CD4-positive, alpha-beta T cell (primary cell): ENCODE results near the gene LGR4. TPM values are rescaled to one million over a fixed set of nuclear protein-coding genes. Genes with fewer than 3 reads are reported as not detected.

Source experiments
- ATAC-seq: fragments of 200-7000 bp; cut with Tn5 transposase; one replicate; pipeline ENCODE4 v1.10.0; 2022; ENCODE audit warnings: mild to moderate bottlenecking; ENCODE audit not compliant: poor library complexity
- CTCF ChIA-PET: fragments of 350-600 bp; sonication (Branson Sonifier 250); formaldehyde crosslinking; loops from one replicate; lab custom pipeline; 2021; ENCODE audit warnings: antibody characterized with exemption, inconsistent platforms; lab: Charles Lee
- POLR2A ChIA-PET: fragments of 350-600 bp; sonication (Branson Sonifier 250); formaldehyde crosslinking; loops from one replicate; lab custom pipeline; 2021; ENCODE audit warnings: antibody characterized with exemption, inconsistent platforms; lab: Charles Lee
- DNase-seq, 14 experiments: peaks; one replicate each; pipeline ENCODE4 v3.0.0-alpha.2; 2013 to 2020; ENCODE audit warnings: mixed read lengths in 2 of 14
- H3K27ac ChIP-seq, 2 donors: one replicate each; pipeline versions ENCODE4 v1.5.1 to v1.7.0; 2013; ENCODE audit warnings: low read length in 2 of 2, low read depth in 1 of 2, mild to moderate bottlenecking in 1 of 2
- H3K27me3 ChIP-seq, 2 experiments: 1 replicate in 1 of 2; 2 replicates in 1 of 2; pipeline versions ENCODE4 v1.6.1 to v1.7.0; 2013; ENCODE audit warnings: low read length in 2 of 2, control low read depth in 1 of 2, mild to moderate bottlenecking in 1 of 2, moderate library complexity in 1 of 2; ENCODE audit not compliant: insufficient read depth in 2 of 2, control insufficient read depth in 1 of 2
- H3K36me3 ChIP-seq: one replicate; pipeline ENCODE4 v1.6.1; 2013; ENCODE audit warnings: low read length, control low read depth; ENCODE audit not compliant: insufficient read depth
- H3K4me1 ChIP-seq: one replicate; pipeline ENCODE4 v1.6.1; 2013; ENCODE audit warnings: low read length, control low read depth; ENCODE audit not compliant: insufficient read depth
- H3K4me3 ChIP-seq: one replicate; pipeline ENCODE4 v1.5.1; 2013; ENCODE audit warnings: mild to moderate bottlenecking, low read length, moderate library complexity
- H3K9me3 ChIP-seq, 2 experiments: 1 replicate in 1 of 2; 2 replicates in 1 of 2; pipeline versions ENCODE4 v1.6.1 to v1.7.0; 2013; ENCODE audit warnings: low read length in 2 of 2, mild to moderate bottlenecking in 2 of 2, control low read depth in 1 of 2, moderate library complexity in 1 of 2; ENCODE audit not compliant: control insufficient read depth in 1 of 2, insufficient read depth in 1 of 2
- H3K27ac Mint-ChIP-seq: one replicate; pipeline ENCODE4 v1.8.0; 2020; ENCODE audit warnings: mixed read lengths
- H3K27me3 Mint-ChIP-seq: one replicate; pipeline ENCODE4 v1.8.0; 2021; ENCODE audit warnings: mixed read lengths
- H3K36me3 Mint-ChIP-seq: one replicate; pipeline ENCODE4 v1.8.0; 2021; ENCODE audit warnings: low read depth, mixed read lengths
- H3K4me1 Mint-ChIP-seq: one replicate; pipeline ENCODE4 v1.8.0; 2021; ENCODE audit warnings: low read depth, mixed read lengths
- H3K4me3 Mint-ChIP-seq: one replicate; pipeline ENCODE4 v1.8.0; 2020; ENCODE audit warnings: mild to moderate bottlenecking, mixed read lengths
- H3K9me3 Mint-ChIP-seq: one replicate; pipeline ENCODE4 v1.8.0; 2020; ENCODE audit warnings: mixed read lengths
- CTCF ChIP-seq: fragments of 200-600 bp; IDR thresholded peaks from one replicate; pipeline ENCODE4 v1.8.0; 2022; ENCODE audit warnings: antibody characterized with exemption, mild to moderate bottlenecking
- intact Hi-C, 2 experiments: fragments of 100-400 bp; cut with DNase I in 1 of 2; cut with micrococcal nuclease in 1 of 2; formaldehyde crosslinking; loops; one replicate each; pipeline versions ENCODE4 v1.15.1 to v1.9.0; 2023 to 2025; cut with DNase I, micrococcal nuclease
- total RNA-seq, 174 experiments: library from RNA in 2 of 174; stranded (reverse) in 2 of 174; gene quantifications; one replicate each; pipeline ENCODE4 v1.2.3 and lab custom pipeline; 2021 to 2026

The LGR4 gene
- total RNA-seq, 2 experiments from 2014 or later = 0.69 to 0.87 TPM

- POLR2A ChIA-PET = no interaction called here
- TF ChIP-seq CTCF = no peak
- Histone ChIP-seq H3K4me1 (no peaks in the 10 kb centered on the region), H3K27me3 (peaks cover 0 to 4% of the 10 kb centered on the region in 2 experiments), H3K9me3 (no peaks in the 10 kb centered on the region), H3K27ac (no peak overlapping the region), H3K4me3 (no peak overlapping the region), H3K36me3 (no peaks in the 10 kb centered on the region)
- intact Hi-C loops = no loop called here
- no peaks in the 10 kb centered on the region for H3K4me1 Mint-ChIP-seq
- CTCF ChIA-PET = no interaction called here
- ATAC-seq (no peak), DNase-seq (no peak)
- H3K9me3 Mint-ChIP-seq = no peaks in the 10 kb centered on the region
- no peaks in the 10 kb centered on the region for H3K36me3 Mint-ChIP-seq
- H3K4me3 Mint-ChIP-seq = no peak overlapping the region
- no peak overlapping the region for H3K27ac Mint-ChIP-seq
- H3K27me3 Mint-ChIP-seq = peaks cover 8% of the 10 kb centered on the region
These were observed 60.3 kb downstream of the LGR4 start for GRCh38 chr11:27412192-27412691.

DNA sequence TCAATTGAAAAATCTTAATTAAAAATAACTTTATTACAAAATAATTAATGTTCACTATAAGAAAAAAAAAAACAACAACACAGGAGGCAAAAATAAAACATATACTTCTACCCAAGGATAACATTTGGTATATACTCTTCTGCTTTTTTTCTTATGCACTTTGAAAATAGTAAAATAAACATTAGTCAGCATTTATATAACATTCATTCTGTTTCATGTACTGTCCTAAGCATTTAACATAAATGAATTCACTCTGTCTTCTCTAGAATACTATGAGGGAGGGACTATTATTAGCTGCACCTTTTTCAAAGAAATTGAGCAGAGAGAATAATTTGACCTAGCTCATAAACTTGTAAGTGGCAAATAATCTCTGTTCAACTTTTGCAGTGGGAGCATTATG lies 61.3 kb downstream of the LGR4 start:
- no peak for TF ChIP-seq CTCF
- POLR2A ChIA-PET = no interaction called here
- H3K4me3 Mint-ChIP-seq = no peak overlapping the region

DNA sequence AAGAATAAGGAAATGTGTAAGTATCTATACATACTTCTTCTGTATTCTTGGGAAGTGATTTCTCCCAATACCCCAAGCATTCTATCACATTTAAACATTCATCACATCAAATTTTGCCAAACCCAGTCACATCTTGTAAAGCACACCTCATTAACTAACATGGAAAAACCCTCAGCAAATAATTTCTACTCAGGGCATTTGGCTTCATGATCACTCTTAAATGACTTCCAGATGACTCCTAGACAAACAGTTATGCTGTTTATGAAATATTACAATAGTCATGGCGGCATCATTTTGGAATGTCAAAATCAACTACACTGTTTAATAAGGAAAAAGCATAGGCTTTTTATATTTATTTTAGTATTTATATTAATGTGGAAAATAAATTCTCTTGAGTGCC lies 62.3 kb downstream of the LGR4 start:
- POLR2A ChIA-PET = no interaction called here
- intact Hi-C loops = no loop called here

More for the DNA sequence above, 61.3 kb downstream of the LGR4 start:
- H3K4me1 ChIP-seq = no peaks in the 10 kb centered on the region
- Mint-ChIP-seq H3K9me3 (no peaks in the 10 kb centered on the region), H3K36me3 (no peaks in the 10 kb centered on the region), H3K27ac (no peak overlapping the region), H3K4me1 (no peaks in the 10 kb centered on the region), H3K27me3 (peaks cover 7% of the 10 kb centered on the region)
- H3K36me3 ChIP-seq = no peaks in the 10 kb centered on the region
- DNase-seq = no peak
- H3K27ac ChIP-seq = no peak overlapping the region
- H3K4me3 ChIP-seq = no peak overlapping the region
- H3K27me3 ChIP-seq = peaks cover 0 to 4% of the 10 kb centered on the region in 2 experiments
- no peaks in the 10 kb centered on the region for H3K9me3 ChIP-seq
- no peak for ATAC-seq
- intact Hi-C loops = no loop called here
- CTCF ChIA-PET = no interaction called here

More for the DNA sequence above, 62.3 kb downstream of the LGR4 start:
- Mint-ChIP-seq H3K27ac (no peak overlapping the region), H3K9me3 (no peaks in the 10 kb centered on the region), H3K4me1 (no peaks in the 10 kb centered on the region), H3K4me3 (no peak overlapping the region), H3K36me3 (no peaks in the 10 kb centered on the region), H3K27me3 (peaks cover 2% of the 10 kb centered on the region)
- Histone ChIP-seq H3K4me1 (no peaks in the 10 kb centered on the region), H3K36me3 (no peaks in the 10 kb centered on the region), H3K4me3 (no peak overlapping the region), H3K27ac (no peak overlapping the region), H3K27me3 (peaks cover 0 to 4% of the 10 kb centered on the region in 2 experiments), H3K9me3 (no peaks in the 10 kb centered on the region)
- TF ChIP-seq CTCF = no peak
- CTCF ChIA-PET = no interaction called here
- DNase-seq (no peak), ATAC-seq (no peak)
